Activated CD4-positive, CD25-positive, alpha-beta regulatory T cell treated with anti-CD3 and anti-CD28 coated beads, Interleukin-2, amount 50 U/mL, for 72 hours (primary cell): ENCODE measurements around the gene NAA20.
A peak's percentile ranks its signal among the peaks of the same experiment; 100 is the strongest.

Experiments used
- DNase-seq: peaks from one replicate; pipeline ENCODE4 v3.0.0; 2021

The NAA20 gene

GRCh38 chr20:20017001-20017843 is at the start of gene NAA20:
NAA20 (plus strand) TSS chr20:20017362; CDS start chr20:20017397, 35 bp downstream.
- DNase-seq, result peak; percentile 86

GRCh38 chr20:19967445-19967844 is 49.7 kb upstream of the NAA20 start:
- no peak for DNase-seq

- no peak for DNase-seq
Measured at GRCh38 chr20:19968028-19968427, 49.1 kb upstream of the NAA20 start.

- no peak for DNase-seq
Measured at GRCh38 chr20:19968466-19969073, 48.6 kb upstream of the NAA20 start.

GRCh38 chr20:19969106-19969505 is 48.1 kb upstream of the NAA20 start:
- DNase-seq, result no peak

- DNase-seq, result no peak
Measured at GRCh38 chr20:19969507-19970255, 47.5 kb upstream of the NAA20 start.

GRCh38 chr20:19970256-19970765 is 46.9 kb upstream of the NAA20 start:
- DNase-seq, result no peak

GRCh38 chr20:19971116-19971515 is 46.0 kb upstream of the NAA20 start:
- DNase-seq, result no peak

GRCh38 chr20:19973961-19974629 is 43.1 kb upstream of the NAA20 start:
- no peak for DNase-seq

- DNase-seq, result no peak
Measured at GRCh38 chr20:19974630-19975435, 42.3 kb upstream of the NAA20 start.

- no peak for DNase-seq
Measured at GRCh38 chr20:19975436-19975799, 41.7 kb upstream of the NAA20 start.

GRCh38 chr20:19975901-19976300 is 41.3 kb upstream of the NAA20 start:
- DNase-seq, result no peak

- DNase-seq, result no peak
Measured at GRCh38 chr20:19976595-19977372, 40.4 kb upstream of the NAA20 start.

- DNase-seq, result no peak
Measured at GRCh38 chr20:19977373-19977770, 39.8 kb upstream of the NAA20 start.

- no peak for DNase-seq
Measured at GRCh38 chr20:19978511-19979210, 38.5 kb upstream of the NAA20 start.

- no peak for DNase-seq
Measured at GRCh38 chr20:19981031-19981451, 36.1 kb upstream of the NAA20 start.

GRCh38 chr20:19986419-19986818 is 30.7 kb upstream of the NAA20 start:
- no peak for DNase-seq

- DNase-seq, result no peak
Measured at GRCh38 chr20:19987046-19987445, 30.1 kb upstream of the NAA20 start.

- no peak for DNase-seq
Measured at GRCh38 chr20:19990850-19991249, 26.3 kb upstream of the NAA20 start.

- no peak for DNase-seq
Measured at GRCh38 chr20:19991308-19991707, 25.9 kb upstream of the NAA20 start.

GRCh38 chr20:19991854-19992253 is 25.3 kb upstream of the NAA20 start:
- no peak for DNase-seq
